Stimulated activated CD4-positive, alpha-beta T cell treated with anti-CD3 and anti-CD28 coated beads, TNF-alpha, amount 100 ng/mL, for 1 hour (primary cell): Measurements from ENCODE around the gene COQ6.
A peak's percentile ranks its signal among the peaks of the same experiment; 100 is the strongest.
"Not testable (repeated sequence)": the region's sequence is repeated elsewhere in the genome, so short reads cannot be mapped to it uniquely, and the experiment has no call there.

Experiments used
- DNase-seq, 3 donors: peaks; one replicate each; pipeline ENCODE4 v3.0.0-alpha.2; 2020; ENCODE audit warnings: low read depth in 3 of 3, low spot score in 1 of 3

The COQ6 gene

DNA sequence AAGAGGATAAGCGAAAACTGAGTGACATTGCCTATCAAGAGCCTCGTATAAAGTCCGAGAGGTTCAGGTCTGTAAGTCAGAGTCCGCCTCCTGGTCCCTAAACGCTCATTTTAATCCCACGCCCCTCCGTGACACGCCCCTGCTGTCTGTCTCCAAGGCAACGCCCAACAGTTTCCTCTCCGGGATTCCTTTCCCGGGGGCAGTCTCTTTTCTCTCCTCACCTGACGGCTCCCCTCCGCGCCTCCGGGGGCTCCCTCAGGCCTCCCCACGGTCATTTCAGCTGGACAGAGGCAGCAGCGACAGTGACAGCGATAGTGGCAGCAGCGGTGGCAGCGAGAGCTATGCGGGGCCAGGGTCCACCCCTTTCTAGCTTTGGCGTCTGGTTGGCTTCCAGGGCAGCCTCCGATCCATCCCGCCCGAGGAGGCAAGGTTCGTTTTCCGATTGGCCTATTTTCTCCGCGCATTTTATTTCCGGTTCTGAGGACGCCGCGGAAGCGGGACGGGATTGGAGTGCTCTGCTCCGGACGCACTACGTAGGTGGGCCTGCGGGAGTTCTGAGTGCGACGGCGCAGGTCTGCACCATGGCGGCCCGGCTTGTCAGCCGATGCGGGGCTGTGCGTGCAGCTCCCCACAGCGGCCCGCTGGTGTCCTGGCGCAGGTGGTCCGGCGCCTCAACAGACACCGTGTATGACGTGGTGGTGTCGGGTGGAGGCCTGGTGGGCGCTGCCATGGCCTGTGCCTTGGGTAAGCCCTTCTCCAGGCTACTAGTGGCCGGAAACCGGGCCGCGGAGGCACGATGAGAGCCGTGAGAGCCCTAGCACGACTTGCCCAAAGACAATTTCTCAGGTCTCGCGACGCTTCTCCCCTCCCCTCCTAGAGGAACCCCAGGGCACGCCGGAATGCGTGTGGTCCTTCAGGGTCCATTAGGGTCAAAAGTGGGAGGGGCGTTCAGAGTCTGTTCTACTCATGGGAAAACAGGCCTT is at the start of gene COQ6, which contains the start of gene FAM161B:
Gene COQ6 (plus strand): TSS at position 551 of the 983 bp plus-strand sequence. CDS start 31 bp downstream, at position 582.
Gene FAM161B (minus strand): TSS at position 343 of the 983 bp plus-strand sequence. CDS start 68 bp downstream, at position 275.
- peak; percentile 72 to 77 (median 75) for DNase-seq

DNA sequence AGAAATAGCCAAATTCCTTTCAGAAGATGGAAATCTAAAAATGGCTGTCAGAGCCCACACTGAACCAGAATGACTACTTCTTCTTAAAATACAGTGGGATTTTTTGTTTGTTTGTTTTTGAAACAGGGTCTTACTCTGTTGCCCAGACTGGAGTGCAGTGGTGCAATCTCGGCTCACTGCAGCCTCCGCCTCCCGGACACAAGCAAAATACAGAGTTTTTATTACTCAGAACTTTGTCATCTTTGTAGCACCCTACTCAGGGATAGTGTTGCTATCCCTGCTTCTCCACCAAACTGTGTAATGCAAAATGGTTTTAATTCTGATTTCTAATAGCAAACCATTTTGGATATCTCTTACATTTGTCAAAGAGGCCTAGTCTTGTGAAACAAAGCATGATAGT is 47.1 kb upstream of the COQ6 start:
- DNase-seq, result no peak

DNA sequence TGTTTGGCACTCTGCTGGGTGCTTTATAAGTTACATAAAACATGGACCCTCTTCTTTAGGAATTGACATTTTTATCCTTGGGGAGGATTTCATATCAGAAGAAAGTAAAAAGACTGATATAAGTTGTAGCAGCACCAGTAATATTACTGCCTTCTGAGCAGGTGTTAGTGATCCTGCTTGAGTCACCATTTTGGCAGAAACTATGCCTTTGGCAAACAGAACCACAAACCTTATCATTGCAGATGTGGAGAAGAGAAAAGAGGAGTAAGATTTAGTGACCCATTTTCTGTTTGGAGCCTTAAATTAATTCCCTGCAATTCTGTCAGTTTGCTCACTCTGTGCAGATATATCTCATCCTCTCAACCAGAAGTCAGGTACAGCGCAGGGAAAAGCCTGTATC is 40.4 kb upstream of the COQ6 start:
- no peak for DNase-seq

DNA sequence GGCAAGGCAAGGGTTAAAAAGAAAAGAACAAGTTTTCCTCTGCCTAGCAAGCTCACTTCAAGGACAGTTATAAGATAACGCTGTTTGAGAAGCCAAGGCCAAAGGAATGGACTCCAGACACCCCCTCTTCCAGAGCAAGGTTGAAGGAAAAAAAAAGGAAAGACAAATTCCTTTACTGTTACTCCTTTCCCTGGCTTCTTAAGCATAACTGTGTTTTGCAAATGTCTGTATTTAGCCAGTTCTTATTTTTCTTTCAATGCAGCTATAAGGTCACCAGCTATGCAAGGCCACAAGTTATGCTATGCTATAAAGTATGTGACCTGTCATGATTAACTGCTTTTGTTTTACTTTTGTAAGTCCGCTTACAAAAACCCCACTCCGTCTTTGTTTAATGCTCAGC is 36.8 kb upstream of the COQ6 start:
- DNase-seq, result no peak

DNA sequence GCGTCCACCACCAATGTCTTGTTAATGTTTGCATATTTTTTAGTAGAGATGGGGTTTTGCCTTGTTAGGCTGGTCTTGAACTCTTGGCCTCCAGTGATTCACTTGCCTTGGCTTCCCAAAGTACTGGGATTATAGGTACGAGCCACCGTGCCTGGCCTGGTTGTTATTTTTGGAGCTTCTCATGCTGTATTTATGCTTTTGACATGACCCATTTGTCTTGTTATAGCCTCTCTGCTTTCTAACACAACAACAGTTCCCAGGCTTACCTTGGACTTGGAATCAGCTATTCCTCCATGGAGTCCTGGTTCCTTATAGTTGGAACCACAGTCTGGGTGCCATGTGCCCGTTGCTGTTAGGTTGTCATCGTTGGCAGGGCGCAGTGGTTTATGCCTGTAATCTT is 33.8 kb upstream of the COQ6 start:
- DNase-seq, result no peak

DNA sequence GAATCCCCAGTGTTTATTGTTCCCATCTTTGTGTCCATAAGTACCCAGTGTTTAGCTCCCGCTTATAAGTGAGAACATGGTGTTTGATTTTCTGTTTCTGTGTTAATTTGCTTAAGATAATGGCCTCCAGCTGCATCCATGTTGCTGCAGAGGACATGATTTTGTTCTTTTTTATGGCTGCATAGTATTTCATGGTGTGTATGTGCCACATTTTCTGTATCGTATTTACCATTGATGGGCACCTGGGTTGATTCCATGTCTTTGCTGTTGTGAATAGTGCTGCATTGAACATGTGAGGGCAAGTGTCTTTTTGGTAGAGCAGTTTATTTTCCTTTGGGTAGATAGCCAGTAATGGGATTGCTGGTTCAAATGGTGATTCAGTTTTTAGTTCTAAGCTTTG is 30.6 kb upstream of the COQ6 start:
- DNase-seq, result not testable (repeated sequence)

DNA sequence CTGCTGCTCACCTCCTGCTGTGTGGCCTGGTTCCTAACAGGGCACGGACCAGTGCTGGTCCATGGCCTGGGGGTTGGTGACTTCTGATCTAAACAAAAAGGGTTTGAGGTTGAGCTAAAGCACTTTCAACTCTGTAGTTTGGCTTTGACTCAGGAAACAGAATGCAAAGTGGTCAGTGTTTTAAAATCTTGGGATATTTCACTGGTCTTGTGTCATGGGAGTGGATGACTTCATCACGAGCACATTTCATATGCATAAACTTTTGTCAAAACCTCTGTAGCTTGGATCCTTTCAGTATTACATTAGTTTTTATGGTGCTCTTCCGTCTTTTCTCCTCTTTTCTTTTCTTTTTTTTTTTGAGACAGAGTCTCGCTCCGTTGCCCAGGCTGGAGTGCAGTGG is 25.8 kb upstream of the COQ6 start:
- no peak for DNase-seq

DNA sequence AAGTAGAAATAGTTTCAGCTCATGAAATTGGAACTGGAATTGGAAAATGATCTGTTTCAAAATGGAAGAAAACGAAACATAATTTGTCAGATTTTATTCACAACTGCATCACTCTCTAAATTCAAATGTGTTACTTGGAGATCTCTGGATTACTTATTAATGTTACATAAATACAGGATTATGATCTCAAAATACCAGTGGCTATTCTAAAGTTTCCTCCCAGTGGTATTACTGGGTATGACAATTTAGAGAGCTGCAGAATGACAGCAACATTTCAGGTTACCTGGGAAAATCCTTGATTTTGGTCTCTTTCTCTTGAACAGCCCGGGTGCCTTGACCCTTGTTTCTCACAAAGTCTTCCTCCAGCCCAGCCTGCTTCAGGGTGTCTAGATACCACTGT is 14.4 kb upstream of the COQ6 start:
- DNase-seq, result no peak

DNA sequence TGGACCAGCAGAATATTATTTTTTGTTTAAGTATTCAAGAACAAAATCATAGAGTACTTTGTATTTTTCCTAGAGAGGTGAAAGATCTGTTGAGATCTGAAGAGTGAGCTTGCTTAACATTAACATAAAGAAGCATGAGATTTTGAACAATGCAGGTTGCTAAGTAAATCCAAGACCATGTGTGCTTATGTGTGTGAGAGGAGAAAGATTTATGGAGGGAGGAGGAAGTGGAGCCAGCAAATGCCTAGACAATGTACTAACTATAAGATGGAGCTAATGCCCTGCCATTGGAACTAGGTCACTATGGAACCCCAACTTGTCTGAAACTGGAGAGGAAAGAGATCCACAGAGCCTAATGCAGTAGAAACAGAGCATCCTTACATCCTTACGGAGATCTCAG is 13.6 kb upstream of the COQ6 start:
- no peak for DNase-seq

DNA sequence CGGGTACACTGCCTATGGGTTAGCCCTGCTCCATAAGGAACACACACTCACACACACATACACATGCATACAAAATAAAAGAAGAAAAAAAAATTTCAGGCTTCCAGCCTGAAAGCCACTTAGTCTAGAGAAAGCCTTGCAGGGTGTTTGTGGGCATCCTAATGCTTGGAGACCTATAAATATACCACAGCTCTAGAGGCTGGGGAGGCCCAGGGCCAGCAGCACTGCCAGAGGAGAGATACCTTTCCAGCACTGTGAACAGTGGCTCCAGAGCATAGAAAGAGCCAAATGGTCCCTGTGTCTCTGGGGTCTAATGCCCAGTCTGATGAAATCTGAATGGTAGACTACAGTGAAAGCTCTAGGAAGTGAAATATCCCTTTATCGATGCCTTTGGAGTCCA is 13.1 kb upstream of the COQ6 start:
- no peak for DNase-seq

DNA sequence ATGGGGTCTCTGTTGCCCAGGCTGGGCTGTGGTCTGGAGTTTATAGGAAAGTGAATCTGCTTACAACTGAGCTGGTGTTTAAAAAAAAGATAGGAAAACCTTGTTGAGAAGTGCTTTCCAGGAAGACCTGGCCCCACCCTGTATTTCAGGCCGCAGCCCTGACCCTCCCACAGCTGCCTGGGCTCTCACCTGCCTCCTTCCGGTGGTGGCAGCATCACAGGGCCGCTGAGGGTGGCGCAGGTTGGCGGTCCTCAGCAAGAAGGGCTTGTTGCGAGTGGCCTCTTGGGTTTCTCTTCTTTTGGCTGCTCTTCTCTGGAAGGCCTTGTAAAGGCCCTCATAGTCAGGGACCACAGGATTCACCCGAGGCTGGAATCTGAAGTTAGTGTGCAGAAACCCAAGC is 7.9 kb upstream of the COQ6 start:
- no peak for DNase-seq

DNA sequence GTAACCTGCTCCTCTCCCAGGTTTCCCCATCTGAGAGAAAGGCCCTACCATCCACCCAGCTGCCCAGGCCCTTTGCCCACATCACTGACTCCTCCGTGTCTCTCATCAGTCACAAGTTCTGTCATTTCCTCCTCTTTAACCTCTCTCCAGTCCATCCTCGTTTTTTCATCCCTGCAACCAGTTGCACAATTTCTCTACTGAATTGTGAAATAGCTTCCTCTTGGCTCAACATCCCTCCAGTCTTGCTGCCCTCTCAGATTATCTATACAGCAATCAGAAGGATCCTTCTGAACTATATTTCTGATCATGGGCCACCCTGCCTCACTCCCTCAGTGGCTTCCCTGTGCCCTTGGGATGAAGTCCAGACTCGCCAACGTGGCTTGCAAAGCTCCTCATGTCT is 7.0 kb upstream of the COQ6 start:
- DNase-seq, result no peak

DNA sequence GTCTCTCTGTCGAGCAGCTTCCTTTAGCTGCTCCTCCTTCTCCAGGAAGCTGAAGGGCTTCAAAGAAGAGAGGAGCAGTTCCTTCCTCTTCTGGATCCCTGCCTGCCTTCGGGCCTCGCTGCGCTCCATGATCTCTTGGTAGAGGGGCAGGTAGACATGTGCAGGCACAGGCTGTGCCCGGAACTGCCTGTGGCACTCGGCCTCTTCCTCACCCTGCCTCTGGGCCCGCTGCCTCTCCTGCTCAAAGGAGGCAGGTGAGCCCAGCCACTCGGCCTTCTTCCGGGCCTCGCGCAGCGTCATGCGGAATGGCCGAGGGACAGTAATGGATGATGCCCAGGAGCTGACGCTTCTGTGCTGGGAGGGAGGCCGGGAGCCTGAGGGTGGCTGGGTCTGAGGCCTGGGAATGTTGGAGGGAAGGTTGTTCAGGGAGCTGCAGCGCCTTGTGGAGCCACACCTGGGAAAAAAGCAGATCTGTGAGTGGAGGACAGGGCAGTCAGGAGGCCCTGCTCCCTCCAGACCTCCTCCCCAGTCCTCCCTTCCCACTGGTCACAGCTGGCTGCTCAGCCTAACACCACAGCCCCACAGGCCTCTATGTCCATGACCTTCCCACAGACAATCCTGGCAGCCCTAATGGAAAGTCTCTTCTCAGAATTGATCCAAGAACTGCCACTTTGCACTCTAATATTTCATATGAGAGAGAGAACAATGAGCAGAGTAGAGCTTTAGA is 5.5 kb upstream of the COQ6 start:
- no peak for DNase-seq

DNA sequence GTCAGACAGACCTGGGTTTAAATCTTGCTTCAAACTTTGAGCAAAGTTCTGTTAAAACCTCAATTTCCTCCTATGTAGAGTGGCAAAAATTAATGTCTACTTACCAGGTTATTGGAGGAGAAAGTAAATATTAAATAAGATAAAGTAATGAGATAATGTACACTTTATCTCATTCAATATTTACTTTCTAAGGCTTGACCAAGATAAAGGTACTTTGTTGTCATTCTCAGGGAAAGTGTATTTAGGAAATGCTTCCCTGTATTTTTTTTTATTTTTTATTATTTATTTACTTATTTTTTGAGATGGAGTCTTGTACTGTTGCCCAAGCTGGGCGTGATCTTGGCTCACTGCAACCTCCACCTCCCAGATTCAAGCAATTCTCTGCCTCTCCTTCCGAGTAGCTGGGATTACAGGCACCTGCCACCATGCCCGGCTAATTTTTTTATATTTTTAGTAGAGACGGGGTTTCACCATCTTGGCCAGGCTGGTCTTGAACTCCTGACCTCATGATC is 4.9 kb upstream of the COQ6 start:
- DNase-seq, result no peak

DNA sequence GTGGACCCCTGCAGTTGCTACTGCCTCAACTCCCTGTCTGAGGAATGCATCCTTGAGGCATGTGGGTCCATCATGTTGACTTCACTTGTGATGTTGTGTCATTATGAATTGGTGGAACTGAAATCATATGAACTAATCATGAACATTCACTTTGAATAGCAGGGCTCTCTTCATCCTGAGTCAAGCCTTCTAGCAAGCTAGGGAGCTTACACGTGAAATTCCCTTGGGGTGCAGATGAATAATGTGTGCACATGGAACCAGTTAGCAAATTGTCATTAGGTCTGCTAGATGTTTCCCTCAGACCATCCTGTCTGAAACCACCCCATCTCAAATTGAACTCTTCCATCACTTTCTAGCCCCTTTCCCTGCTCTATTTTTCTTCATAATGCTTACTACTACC is 3.6 kb downstream of the COQ6 start:
- no peak for DNase-seq

DNA sequence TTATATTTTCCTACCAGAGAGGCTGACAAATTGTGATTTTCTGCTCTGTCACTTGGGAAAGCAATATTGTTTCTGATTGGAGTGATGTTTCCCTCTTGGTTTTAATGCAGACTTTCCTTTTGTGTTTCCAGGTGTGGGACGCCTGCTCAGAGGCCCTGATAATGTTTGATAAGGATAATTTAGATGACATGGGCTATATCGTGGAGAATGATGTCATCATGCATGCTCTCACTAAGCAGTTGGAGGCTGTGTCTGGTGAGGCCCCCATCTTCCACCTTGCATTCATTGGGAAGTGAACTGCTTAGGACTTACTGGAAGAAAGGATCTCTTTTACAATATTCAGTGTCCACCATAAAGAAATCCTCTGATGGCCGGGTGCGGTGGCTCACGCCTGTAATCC is 5.6 kb downstream of the COQ6 start:
- no peak for DNase-seq

DNA sequence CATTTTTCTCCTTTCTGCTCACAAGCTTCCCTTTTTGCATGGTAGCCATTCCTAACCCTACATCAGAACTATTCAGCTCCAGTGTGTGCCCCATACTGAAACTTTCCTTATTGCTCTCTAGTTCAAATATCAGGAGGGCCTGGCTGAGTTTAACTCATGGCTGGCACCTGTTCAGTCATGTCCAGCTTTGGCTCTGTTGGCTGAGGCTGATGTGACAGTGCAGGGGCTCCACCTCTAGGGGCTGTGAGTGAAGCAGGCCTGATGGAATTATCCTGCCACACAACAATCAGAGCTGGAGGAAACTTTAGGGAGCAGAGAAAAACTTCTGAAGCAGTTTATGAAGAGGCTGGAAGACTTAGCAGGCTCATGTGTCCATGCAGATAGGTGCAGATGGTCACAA is 8.5 kb downstream of the COQ6 start:
- no peak for DNase-seq

DNA sequence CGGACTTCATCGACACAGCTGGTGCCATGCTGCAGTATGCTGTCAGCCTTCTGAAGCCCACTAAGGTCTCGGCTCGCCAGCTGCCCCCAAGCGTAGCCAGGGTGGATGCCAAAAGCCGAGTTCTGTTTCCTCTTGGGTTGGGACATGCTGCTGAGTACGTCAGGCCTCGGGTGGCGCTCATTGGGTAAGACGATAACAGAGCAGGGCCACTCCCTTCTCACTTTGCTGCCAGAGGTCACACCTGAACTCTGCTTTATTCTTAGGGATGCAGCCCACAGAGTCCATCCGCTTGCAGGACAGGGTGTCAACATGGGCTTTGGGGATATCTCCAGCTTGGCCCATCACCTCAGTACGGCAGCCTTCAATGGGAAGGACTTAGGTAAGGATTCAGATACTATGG is 11.1 kb downstream of the COQ6 start:
- no peak for DNase-seq

DNA sequence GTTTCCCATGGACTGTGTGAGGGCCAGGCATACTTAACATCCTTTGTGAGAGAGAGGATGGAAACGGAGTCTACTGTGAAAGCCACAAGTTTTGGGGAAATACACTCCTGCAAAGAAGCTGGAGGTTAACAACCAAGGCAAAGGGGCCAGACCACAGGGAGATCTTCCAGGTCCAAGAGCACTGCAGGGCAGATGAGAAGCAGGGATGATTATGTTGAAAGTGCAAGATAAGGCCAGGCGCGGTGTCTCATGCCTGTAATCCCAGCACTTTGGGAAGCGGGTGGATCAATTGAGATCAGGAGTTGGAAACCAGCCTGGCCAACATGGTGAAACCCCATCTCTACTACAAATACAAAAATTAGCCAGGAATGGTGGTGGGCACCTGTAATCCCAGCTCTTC is 15.1 kb downstream of the COQ6 start:
- no peak for DNase-seq

DNA sequence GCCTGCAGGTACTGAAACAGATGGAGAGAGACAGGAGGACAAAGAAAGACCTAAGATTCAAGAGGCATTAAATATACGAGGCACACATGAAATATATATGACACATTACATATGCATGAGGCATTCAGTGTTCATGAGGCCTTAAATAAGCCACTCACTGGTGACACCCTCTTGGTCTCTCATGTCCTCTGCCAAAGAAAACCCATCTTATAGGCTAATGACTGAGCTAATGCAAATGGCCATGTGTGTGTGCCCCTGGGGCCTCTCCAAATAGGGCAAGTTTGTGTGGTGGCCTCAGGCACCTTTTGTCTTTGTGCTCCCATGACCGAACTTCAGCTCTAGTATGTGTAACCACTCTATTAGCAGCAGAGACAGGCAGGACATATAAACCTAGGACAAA is 18.8 kb downstream of the COQ6 start:
- no peak for DNase-seq

DNA sequence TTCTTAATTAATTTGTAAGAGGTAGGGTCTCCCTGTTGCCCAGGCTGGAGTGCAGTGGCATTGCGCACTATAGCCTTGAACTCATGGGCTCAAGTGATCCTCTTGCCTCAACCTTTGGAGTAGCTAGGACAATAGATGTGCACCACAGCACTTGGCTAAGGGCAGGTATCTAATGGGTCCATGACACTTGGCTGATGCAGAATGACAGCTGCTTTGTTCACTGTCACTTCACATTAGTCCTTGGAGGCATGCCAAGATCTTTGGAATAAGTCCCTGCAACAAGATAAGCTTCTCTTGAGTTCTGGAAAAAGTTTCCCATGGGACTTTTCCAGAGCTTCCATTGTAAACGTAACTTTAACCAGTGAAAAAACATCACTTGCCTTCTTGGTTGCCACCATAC is 23.4 kb downstream of the COQ6 start:
- no peak for DNase-seq

DNA sequence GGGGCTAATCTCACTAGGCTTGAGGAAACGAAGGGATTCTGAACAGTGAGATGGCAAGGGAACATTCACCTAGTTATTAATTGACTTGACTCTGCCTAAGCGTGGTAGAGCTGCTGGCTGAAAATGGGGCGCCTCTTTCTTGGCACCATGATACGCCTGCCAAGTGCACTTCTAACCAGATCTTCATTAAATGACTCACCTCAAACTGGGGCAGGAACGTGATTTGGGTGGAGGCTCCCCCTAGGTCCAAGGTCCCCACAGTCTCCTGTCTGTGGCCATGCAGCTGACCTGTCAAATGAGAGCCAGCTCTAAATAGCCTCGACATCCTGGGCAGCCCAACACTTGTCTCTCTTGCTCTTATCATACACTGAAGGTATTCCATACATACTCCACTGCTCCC is 26.0 kb downstream of the COQ6 start:
- DNase-seq, result no peak
